Endodermal cell (in vitro differentiated cells): ENCODE data around the gene ADAMTS6. TPM values are rescaled to one million over a fixed set of nuclear protein-coding genes. Genes with fewer than 3 reads are reported as not detected.

Experiments used
- DNase-seq: peaks from one replicate; pipeline ENCODE4 v3.0.0-alpha.2; 2017
- H3K27ac ChIP-seq: 2 replicates; pipeline ENCODE4 v1.5.1; 2013; ENCODE audit warnings: mild to moderate bottlenecking, low read depth, low read length, moderate library complexity
- H3K27me3 ChIP-seq: 2 replicates; pipeline ENCODE4 v1.6.1; 2013; ENCODE audit warnings: mild to moderate bottlenecking, low read length, moderate library complexity; ENCODE audit not compliant: insufficient read depth, control insufficient read depth, poor library complexity, severe bottlenecking
- H3K36me3 ChIP-seq: 2 replicates; pipeline ENCODE4 v1.7.0; 2013; ENCODE audit warnings: mild to moderate bottlenecking, low read length, moderate library complexity; ENCODE audit not compliant: control insufficient read depth, insufficient read depth
- H3K4me1 ChIP-seq: one replicate; pipeline ENCODE4 v1.7.0; 2013; ENCODE audit warnings: low read length; ENCODE audit not compliant: control insufficient read depth, insufficient read depth
- H3K4me3 ChIP-seq: 2 replicates; pipeline ENCODE4 v1.5.1; 2013; ENCODE audit warnings: mild to moderate bottlenecking, low read length, moderate library complexity
- H3K9ac ChIP-seq: 2 replicates; pipeline ENCODE4 v1.6.1; 2013; ENCODE audit warnings: mild to moderate bottlenecking, low read length, moderate library complexity; ENCODE audit not compliant: poor library complexity, severe bottlenecking; ENCODE audit errors: extremely low read depth
- H3K9me3 ChIP-seq: 2 replicates; pipeline ENCODE4 v1.6.1; 2013; ENCODE audit warnings: mild to moderate bottlenecking, low read length, moderate library complexity; ENCODE audit not compliant: control insufficient read depth
- H3K27ac Mint-ChIP-seq: 2 replicates; pipeline ENCODE4 v1.8.0; 2020; ENCODE audit warnings: mixed read lengths
- H3K27me3 Mint-ChIP-seq: 2 replicates; pipeline ENCODE4 v1.8.0; 2021; ENCODE audit warnings: mild to moderate bottlenecking, mixed read lengths; ENCODE audit not compliant: insufficient read depth
- H3K36me3 Mint-ChIP-seq: 2 replicates; pipeline ENCODE4 v1.8.0; 2020; ENCODE audit warnings: low read depth, mixed read lengths
- H3K4me1 Mint-ChIP-seq: 2 replicates; pipeline ENCODE4 v1.8.0; 2020; ENCODE audit warnings: mixed read lengths
- H3K4me3 Mint-ChIP-seq: 2 replicates; pipeline ENCODE4 v1.8.0; 2020; ENCODE audit warnings: mild to moderate bottlenecking, moderate library complexity, mixed read lengths
- H3K9me3 Mint-ChIP-seq: 2 replicates; pipeline ENCODE4 v1.8.0; 2020; ENCODE audit warnings: mild to moderate bottlenecking, mixed read lengths
- WGBS, 2 experiments: methylation state at CpG; one replicate each; pipeline versions ENCODE4 v1.1.5 to v1.1.7; 2013; ENCODE audit warnings: missing lambda C conversion rate in 2 of 2, mixed read lengths in 1 of 2; ENCODE audit not compliant: insufficient coverage in 1 of 2, insufficient read length in 1 of 2; 5-methylcytosine and 5-hydroxymethylcytosine counted together
- total RNA-seq, 2 donors: library from RNA; stranded (reverse); fragmentation: NEBNext Ultra II Directional in 1 of 2; extraction: Animal tissue kit (Norgen Biotek cat#: 25700) in 1 of 2; gene quantifications; 2 replicates in 1 of 2; 3 replicates in 1 of 2; pipeline ENCODE4 v1.2.1, GENCODE V29; 2021
- TF ChIP-seq, protein P1 (sequence below): fragments of 200-600 bp; sonication (generic); conservative IDR thresholded peaks from 2 replicates; pipeline ENCODE4 v1.5.0; 2021; ENCODE audit warnings: antibody characterized with exemption, mild to moderate bottlenecking

The ADAMTS6 gene
- total RNA-seq, 2 donors from 2014 or later, result 2.8 to 4.3 TPM

DNA sequence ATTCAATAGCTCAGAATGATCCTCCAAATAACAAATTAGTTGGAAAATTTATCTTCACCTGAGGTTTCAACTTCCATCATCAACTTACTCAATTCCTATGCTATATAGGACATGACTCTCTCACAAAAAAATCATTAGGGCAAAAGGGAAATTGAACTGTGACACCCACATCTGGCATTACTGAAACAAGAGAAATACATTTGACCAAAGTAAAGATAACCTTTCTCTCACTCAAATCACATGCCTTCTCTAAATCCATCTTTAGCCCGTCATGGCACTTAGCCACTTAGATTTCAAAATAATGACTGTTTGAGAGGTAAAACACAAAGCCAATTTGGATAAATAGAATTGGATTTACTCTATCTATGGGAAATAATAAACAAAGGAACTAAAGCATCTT lies 126.4 kb downstream of the ADAMTS6 start:
- H3K27me3 ChIP-seq, result no peaks in the 10 kb centered on the region
- DNase-seq, result no peak

DNA sequence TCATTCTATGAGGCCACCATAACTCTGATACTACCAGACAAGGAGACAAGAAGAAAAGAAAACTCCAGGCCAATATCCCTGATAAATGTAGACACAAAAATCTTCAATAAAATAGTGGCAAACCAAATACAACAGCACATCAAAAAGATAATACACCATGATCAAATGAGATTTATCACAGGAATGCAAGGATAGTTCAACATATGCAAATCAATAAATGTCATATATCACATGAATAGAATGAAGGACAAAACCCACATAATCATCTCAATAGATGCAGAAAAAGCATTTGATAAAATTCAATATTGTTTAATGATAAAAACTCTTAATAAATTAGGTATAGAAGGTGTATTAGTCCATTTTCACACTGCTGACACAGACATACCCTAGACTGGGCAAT lies 139.9 kb downstream of the ADAMTS6 start:
- H3K9me3 Mint-ChIP-seq, result peaks cover 29% of the 10 kb centered on the region

More for the DNA sequence above, 126.4 kb downstream of the ADAMTS6 start:
- Mint-ChIP-seq H3K27me3 (no peaks in the 10 kb centered on the region), H3K4me1 (peaks cover 5% of the 10 kb centered on the region), H3K4me3 (no peak overlapping the region), H3K9me3 (no peaks in the 10 kb centered on the region), H3K27ac (no peak overlapping the region), H3K36me3 (no peaks in the 10 kb centered on the region)
- no peak overlapping the region for H3K27ac ChIP-seq
- TF ChIP-seq, protein P1, sequence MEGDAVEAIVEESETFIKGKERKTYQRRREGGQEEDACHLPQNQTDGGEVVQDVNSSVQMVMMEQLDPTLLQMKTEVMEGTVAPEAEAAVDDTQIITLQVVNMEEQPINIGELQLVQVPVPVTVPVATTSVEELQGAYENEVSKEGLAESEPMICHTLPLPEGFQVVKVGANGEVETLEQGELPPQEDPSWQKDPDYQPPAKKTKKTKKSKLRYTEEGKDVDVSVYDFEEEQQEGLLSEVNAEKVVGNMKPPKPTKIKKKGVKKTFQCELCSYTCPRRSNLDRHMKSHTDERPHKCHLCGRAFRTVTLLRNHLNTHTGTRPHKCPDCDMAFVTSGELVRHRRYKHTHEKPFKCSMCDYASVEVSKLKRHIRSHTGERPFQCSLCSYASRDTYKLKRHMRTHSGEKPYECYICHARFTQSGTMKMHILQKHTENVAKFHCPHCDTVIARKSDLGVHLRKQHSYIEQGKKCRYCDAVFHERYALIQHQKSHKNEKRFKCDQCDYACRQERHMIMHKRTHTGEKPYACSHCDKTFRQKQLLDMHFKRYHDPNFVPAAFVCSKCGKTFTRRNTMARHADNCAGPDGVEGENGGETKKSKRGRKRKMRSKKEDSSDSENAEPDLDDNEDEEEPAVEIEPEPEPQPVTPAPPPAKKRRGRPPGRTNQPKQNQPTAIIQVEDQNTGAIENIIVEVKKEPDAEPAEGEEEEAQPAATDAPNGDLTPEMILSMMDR, result no peak
- H3K9me3 ChIP-seq, result no peaks in the 10 kb centered on the region
- WGBS, 2 experiments, result 92% methylated on average over 1 of the region's 1 CpG; no CpG with 5 or more reads in 1 of the 2 experiments
- no peaks in the 10 kb centered on the region for H3K4me1 ChIP-seq
- H3K4me3 ChIP-seq, result no peak overlapping the region
- no peak overlapping the region for H3K9ac ChIP-seq
- H3K36me3 ChIP-seq, result no peaks in the 10 kb centered on the region

DNA sequence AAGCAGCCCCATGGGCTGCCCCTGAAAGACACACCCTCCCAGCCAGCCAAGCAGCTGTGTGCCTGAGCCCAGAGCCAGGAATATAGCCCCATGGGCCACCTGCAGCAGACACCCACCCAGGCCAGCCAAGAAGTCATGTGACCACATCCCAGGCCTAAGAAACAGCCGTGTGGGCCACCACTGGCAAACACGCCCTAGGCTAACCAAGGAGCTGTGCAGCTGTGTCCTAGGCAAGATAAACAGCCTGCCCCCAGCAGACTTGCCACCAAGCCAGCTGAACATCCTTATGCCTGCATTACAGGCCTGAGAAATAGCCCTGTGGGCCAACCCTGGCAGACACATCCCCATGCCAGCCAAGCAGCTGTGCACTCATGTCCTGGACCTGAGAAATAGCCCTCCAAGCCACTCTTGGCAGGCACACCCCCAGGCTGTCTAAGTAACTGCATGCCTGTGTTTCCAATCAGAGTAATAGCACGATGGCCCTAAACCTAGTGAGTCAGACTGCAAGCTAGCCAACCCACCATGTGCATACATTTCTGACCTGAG lies 143.0 kb downstream of the ADAMTS6 start:
- peaks cover 29% of the 10 kb centered on the region for H3K9me3 Mint-ChIP-seq
- 88 to 94% methylated on average over 3 of the region's 3 CpGs for WGBS, 2 experiments
- Histone ChIP-seq H3K27ac (no peak overlapping the region), H3K36me3 (no peaks in the 10 kb centered on the region), H3K9ac (no peak overlapping the region), H3K27me3 (no peaks in the 10 kb centered on the region), H3K4me3 (no peak overlapping the region), H3K4me1 (no peaks in the 10 kb centered on the region), H3K9me3 (peaks cover 19% of the 10 kb centered on the region)
- H3K27ac Mint-ChIP-seq, result no peak overlapping the region
- no peak for DNase-seq
- peaks cover 4% of the 10 kb centered on the region for H3K36me3 Mint-ChIP-seq
- TF ChIP-seq, protein P1, result no peak
- no peaks in the 10 kb centered on the region for H3K4me1 Mint-ChIP-seq
- H3K4me3 Mint-ChIP-seq, result no peak overlapping the region
- H3K27me3 Mint-ChIP-seq, result no peaks in the 10 kb centered on the region

More for the DNA sequence above, 139.9 kb downstream of the ADAMTS6 start:
- no peak overlapping the region for H3K27ac ChIP-seq
- H3K4me1 Mint-ChIP-seq, result no peaks in the 10 kb centered on the region
- no peak overlapping the region for H3K27ac Mint-ChIP-seq
- TF ChIP-seq, protein P1, result no peak
- no peak overlapping the region for H3K4me3 Mint-ChIP-seq
- H3K4me1 ChIP-seq, result no peaks in the 10 kb centered on the region
- H3K9me3 ChIP-seq, result peaks cover 19% of the 10 kb centered on the region
- no peaks in the 10 kb centered on the region for H3K36me3 ChIP-seq
- DNase-seq, result no peak
- H3K36me3 Mint-ChIP-seq, result peaks cover 4% of the 10 kb centered on the region
- H3K27me3 Mint-ChIP-seq, result no peaks in the 10 kb centered on the region
- no peak overlapping the region for H3K4me3 ChIP-seq
- H3K9ac ChIP-seq, result no peak overlapping the region
- no peaks in the 10 kb centered on the region for H3K27me3 ChIP-seq
